ENCODE measurements around the gene KCND3.

DNA sequence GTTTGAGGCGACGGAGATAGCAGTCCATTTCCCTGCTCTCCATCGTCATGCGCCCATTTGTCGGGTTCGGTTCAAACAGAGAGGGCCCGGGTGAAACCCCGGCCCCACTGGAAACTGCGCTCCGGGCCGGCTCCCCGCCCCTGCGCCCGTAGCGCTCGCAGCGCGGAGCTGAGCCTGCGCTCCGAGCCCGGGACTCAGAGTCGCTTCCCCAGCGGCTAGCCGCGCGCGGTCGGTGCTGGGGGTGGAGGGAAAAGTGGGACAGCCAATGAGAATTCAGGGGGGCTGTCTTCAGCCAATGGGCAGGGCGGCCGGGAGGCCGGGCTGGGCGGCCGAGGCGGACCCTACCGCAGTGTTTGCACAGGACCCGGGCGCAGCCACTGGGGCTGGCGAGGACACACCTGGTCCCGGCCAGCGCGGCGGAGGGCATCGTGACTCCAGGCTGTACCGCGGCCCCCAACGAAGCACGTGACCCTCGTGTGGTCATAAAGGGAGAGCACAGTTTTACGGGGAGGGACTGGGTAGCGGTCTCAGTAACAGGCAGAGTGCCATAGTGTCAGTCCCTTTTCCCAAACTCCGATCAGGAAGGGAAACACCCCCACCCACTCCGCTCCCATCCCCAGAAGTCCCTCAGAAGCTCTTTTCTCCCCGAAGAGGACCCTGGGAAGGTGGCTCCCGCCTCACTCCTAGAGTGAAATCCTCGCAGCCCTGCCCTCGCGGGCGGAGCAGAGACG, 250.1 kb downstream of the KCND3 start, which contains the start of gene INKA2:
- TF ChIP-seq, protein P1, sequence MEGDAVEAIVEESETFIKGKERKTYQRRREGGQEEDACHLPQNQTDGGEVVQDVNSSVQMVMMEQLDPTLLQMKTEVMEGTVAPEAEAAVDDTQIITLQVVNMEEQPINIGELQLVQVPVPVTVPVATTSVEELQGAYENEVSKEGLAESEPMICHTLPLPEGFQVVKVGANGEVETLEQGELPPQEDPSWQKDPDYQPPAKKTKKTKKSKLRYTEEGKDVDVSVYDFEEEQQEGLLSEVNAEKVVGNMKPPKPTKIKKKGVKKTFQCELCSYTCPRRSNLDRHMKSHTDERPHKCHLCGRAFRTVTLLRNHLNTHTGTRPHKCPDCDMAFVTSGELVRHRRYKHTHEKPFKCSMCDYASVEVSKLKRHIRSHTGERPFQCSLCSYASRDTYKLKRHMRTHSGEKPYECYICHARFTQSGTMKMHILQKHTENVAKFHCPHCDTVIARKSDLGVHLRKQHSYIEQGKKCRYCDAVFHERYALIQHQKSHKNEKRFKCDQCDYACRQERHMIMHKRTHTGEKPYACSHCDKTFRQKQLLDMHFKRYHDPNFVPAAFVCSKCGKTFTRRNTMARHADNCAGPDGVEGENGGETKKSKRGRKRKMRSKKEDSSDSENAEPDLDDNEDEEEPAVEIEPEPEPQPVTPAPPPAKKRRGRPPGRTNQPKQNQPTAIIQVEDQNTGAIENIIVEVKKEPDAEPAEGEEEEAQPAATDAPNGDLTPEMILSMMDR (IDR thresholded peaks at IDR 0.05; ENCODE audit: low read depth, low read length, poor library complexity, severe bottlenecking), result peak; percentile 24
- TF ChIP-seq EZH2phosphoT487 (IDR thresholded peaks at IDR 0.05; ENCODE audit: borderline replicate concordance, low read length), result no peak
